HG03520 (cell line): ENCODE data around the gene PDCD5.
"Not testable (repeated sequence)": the region's sequence is repeated elsewhere in the genome, so short reads cannot be mapped to it uniquely, and the experiment has no call there.

Source experiments
- ATAC-seq: cut with Tn5 transposase; IDR thresholded peaks from one replicate; pipeline ENCODE4 v1.9.1; 2021; ENCODE audit warnings: mild to moderate bottlenecking, moderate library complexity; ENCODE audit not compliant: unreplicated experiment

The PDCD5 gene

GRCh38 chr19:32580901-32581704 lies at the start of gene PDCD5:
Gene PDCD5, plus strand, starts transcription at chr19:32581190. Its CDS starts 72 bp downstream, at chr19:32581262.
- ATAC-seq = peak; percentile 82

GRCh38 chr19:32532233-32532632 lies 48.8 kb upstream of the PDCD5 start:
- no peak for ATAC-seq

GRCh38 chr19:32537580-32537979 lies 43.4 kb upstream of the PDCD5 start:
- no peak for ATAC-seq

GRCh38 chr19:32539240-32539916 lies 41.6 kb upstream of the PDCD5 start:
- no peak for ATAC-seq

GRCh38 chr19:32540621-32541020 lies 40.4 kb upstream of the PDCD5 start:
- ATAC-seq = no peak

- ATAC-seq = not testable (repeated sequence)
These were observed 39.6 kb upstream of the PDCD5 start for GRCh38 chr19:32541376-32541775.

- no peak for ATAC-seq
These were observed 38.4 kb upstream of the PDCD5 start for GRCh38 chr19:32542477-32543108.

- no peak for ATAC-seq
These were observed 37.7 kb upstream of the PDCD5 start for GRCh38 chr19:32543115-32543900.

- no peak for ATAC-seq
These were observed 36.1 kb upstream of the PDCD5 start for GRCh38 chr19:32544917-32545316.

- ATAC-seq = no peak
These were observed 30.3 kb upstream of the PDCD5 start for GRCh38 chr19:32550666-32551065.

- no peak for ATAC-seq
These were observed 25.2 kb upstream of the PDCD5 start for GRCh38 chr19:32555786-32556185.

- ATAC-seq = no peak
These were observed 22.3 kb upstream of the PDCD5 start for GRCh38 chr19:32558607-32559228.

- ATAC-seq = no peak
These were observed 17.2 kb upstream of the PDCD5 start for GRCh38 chr19:32563761-32564160.

GRCh38 chr19:32566246-32566830 lies 14.7 kb upstream of the PDCD5 start:
- no peak for ATAC-seq

GRCh38 chr19:32567486-32567885 lies 13.5 kb upstream of the PDCD5 start:
- no peak for ATAC-seq

GRCh38 chr19:32570081-32570785 lies 10.8 kb upstream of the PDCD5 start:
- no peak for ATAC-seq

GRCh38 chr19:32571471-32572075 lies 9.4 kb upstream of the PDCD5 start:
- not testable (repeated sequence) for ATAC-seq

- ATAC-seq = not testable (repeated sequence)
These were observed 8.1 kb upstream of the PDCD5 start for GRCh38 chr19:32572700-32573491.

- no peak for ATAC-seq
These were observed 7.5 kb upstream of the PDCD5 start for GRCh38 chr19:32573492-32573794.
